Transverse colon (tissue), 3 donors: ENCODE measurements around the gene NLRC5.

ENCODE experiments used
- POLR2A ChIP-seq: fragments of 450-650 bp; IDR thresholded peaks from one replicate; pipeline ENCODE4 v1.6.1; 2016; ENCODE audit warnings: antibody characterized with exemption, mild to moderate bottlenecking, moderate library complexity
- POLR2AphosphoS5 ChIP-seq, 3 donors: sonication (generic); formaldehyde crosslinking; IDR thresholded peaks; one replicate each; pipeline ENCODE4 v1.6.1; 2016; ENCODE audit warnings: antibody characterized with exemption in 3 of 3

GRCh38 chr16:57013902-57014301, 24.5 kb downstream of the NLRC5 start:
- TF ChIP-seq POLR2AphosphoS5 (IDR thresholded peaks at IDR 0.05) (no peak), POLR2A (no peak)
